GM18520 (cell line): Measurements from ENCODE around the gene HBG2.
"Not testable (repeated sequence)": the region's sequence is repeated elsewhere in the genome, so short reads cannot be mapped to it uniquely, and the experiment has no call there.

Experiments
- ATAC-seq: cut with Tn5 transposase; IDR thresholded peaks from one replicate; pipeline ENCODE4 v1.9.1; 2021; ENCODE audit not compliant: unreplicated experiment

HBG2 gene

GRCh38 chr11:5282628-5283027 lies 28.0 kb upstream of the HBG2 start:
- no peak for ATAC-seq

DNA sequence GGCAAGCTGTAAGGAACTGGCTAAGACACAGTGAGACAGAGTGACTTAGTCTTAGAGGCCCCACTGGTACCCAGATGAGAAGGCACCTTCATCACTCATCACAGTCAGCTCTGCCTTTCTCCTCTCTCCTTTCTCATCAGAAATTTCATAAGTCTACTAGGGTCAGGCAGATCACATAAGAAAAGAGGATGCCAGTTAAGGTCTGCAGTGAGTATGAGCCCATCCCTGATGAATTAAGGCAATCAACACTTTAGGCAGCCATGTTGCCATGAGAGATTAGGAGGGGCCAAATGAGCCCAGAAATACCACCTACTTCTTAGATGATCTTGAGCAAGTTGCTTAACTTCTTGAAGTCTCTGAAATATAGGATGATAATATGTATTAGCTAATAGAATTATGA lies 27.0 kb upstream of the HBG2 start:
- no peak for ATAC-seq

DNA sequence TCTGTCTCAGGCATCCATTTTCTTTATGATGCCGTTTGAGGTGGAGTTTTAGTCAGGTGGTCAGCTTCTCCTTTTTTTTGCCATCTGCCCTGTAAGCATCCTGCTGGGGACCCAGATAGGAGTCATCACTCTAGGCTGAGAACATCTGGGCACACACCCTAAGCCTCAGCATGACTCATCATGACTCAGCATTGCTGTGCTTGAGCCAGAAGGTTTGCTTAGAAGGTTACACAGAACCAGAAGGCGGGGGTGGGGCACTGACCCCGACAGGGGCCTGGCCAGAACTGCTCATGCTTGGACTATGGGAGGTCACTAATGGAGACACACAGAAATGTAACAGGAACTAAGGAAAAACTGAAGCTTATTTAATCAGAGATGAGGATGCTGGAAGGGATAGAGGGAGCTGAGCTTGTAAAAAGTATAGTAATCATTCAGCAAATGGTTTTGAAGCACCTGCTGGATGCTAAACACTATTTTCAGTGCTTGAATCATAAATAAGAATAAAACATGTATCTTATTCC lies 26.1 kb upstream of the HBG2 start:
- ATAC-seq = peak; percentile 98

GRCh38 chr11:5279471-5280090 lies 25.0 kb upstream of the HBG2 start:
- no peak for ATAC-seq

- ATAC-seq = no peak
These were observed 23.3 kb upstream of the HBG2 start for GRCh38 chr11:5277807-5278382.

- ATAC-seq = no peak
These were observed 22.1 kb upstream of the HBG2 start for GRCh38 chr11:5276697-5277096.

- no peak for ATAC-seq
These were observed 21.0 kb upstream of the HBG2 start for GRCh38 chr11:5275369-5276110.

DNA sequence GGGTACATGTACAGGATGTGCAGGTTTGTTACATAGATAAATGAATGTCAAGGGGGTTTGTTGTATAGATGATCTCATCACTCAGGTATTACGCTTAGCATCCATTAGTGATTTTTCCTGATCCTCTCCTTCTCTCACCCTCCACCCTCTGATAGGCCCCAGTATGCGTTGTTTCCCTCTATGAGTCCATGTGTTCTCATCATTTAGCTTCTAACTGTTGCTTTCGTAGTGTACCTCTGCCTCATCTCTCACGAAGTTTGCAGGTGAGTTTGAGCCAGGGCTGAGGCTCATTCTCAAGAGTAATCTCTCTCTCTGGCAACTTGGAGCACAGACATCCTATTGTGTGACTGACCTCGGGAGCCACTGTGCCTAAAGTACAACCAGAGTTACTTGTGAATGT lies 19.8 kb upstream of the HBG2 start:
- ATAC-seq = no peak

GRCh38 chr11:5272395-5273017 lies 17.9 kb upstream of the HBG2 start:
- ATAC-seq = peak; percentile 65

GRCh38 chr11:5269715-5270147 lies 15.2 kb upstream of the HBG2 start, which contains the start of gene HBE1:
Gene HBE1, minus strand, starts transcription at chr11:5269945. Its CDS starts 55 bp downstream, at chr11:5269890.
- ATAC-seq = no peak

- ATAC-seq = no peak
These were observed 12.5 kb upstream of the HBG2 start for GRCh38 chr11:5267033-5267563.

GRCh38 chr11:5266609-5267008 lies 12.0 kb upstream of the HBG2 start:
- no peak for ATAC-seq

- ATAC-seq = no peak
These were observed 11.3 kb upstream of the HBG2 start for GRCh38 chr11:5265832-5266231.

DNA sequence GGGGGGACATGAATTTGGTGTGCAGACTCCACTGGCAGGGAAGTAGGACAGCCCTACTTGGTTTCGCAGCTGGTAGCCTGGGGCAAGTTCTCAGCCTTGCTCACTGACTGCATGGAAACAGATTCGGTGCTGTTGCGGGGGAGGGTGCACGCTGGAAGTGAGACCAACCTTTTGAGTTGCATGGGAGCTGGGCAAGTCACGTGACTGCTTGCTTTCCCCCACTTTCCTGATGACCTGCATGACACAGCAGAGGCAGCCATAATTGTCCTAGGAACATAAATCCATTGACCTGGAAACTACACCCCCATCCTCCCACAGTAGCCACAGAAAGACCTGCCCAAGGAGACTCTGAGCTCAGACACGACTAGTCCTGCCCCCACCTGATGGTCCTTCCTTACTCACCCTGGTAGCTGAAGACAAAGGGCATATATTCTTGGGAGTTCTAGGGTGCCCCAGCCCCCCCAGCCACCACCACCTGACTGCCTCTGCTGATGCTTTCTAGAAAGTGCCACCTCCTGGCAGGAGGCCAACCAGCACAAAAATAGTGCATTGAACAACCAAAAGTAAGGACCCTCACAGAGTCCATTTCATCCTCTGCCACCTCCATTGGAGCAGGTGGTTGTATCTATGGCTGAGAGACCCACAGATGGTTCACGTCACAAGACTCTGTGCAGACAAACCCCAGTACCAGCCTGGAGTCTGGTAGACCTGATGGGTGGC lies 4.1 kb upstream of the HBG2 start:
- no peak for ATAC-seq

GRCh38 chr11:5257296-5257695 lies 2.7 kb upstream of the HBG2 start:
- ATAC-seq = no peak

DNA sequence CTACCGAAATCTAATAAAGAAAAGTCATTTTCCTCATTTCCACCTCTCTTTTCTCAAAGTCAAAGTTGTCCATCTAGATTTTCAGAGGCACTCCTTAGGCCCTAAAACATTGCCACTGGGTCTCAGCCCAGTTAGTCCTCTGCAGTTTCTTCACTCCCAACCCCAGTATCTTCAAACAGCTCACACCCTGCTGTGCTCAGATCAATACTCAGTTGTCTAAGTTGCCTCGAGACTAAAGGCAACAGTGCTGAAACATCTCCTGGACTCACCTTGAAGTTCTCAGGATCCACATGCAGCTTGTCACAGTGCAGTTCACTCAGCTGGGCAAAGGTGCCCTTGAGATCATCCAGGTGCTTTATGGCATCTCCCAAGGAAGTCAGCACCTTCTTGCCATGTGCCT lies 558 bp downstream of the HBG2 start:
- ATAC-seq = not testable (repeated sequence)

DNA sequence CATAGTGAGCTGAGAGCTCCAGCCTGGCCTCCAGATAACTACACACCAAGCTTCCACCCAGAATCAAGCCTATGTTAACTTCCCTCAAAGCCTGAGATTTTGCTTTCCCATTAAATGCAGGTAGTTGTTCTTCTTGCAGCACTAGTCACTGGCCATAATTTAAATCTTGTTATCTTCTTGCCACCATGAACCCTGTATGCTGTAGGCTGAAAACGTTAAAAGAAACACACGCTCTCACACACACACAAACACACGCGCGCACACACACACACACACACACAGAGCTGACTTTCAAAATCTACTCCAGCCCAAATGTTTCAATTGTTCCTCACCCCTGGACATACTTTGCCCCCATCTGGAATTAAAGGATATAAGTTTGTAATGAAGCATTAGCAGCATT lies 1.1 kb downstream of the HBG2 start:
- ATAC-seq = not testable (repeated sequence)

DNA sequence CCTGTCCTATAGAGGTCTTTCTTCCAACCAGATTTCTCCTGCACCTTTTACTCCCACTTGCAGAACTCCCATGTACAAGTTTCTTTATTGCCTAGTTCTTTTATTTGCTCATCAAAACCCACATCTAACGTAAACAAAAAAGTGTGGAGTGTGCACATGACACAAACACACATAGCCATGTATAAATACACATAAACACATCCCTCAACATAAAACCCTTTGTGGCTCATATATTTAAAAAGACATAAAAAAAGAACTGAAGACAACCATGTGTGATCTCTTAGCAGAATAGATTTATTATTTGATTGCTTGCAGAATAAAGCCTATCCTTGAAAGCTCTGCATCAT lies 1.7 kb downstream of the HBG2 start:
- no peak for ATAC-seq

GRCh38 chr11:5252192-5252918 lies 2.2 kb downstream of the HBG2 start:
- no peak for ATAC-seq

DNA sequence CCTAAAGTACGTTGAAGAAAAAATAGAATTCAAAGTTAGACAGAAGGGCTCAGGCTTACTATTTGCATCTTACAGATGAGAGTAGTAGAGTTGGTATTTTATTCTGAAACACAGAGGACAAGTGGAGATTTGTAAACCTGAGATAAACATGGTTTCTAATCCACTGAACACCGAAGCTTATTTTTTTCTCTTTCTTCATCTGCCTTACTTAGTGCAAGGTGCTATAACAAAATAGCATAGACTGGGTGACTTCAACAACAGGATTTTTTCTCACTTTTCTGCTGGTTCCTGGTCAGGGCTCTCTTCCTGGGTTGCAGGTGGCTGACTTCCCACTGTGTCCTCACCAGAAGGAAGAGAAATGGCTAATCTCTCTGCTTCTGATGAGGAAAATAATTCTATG lies 2.8 kb downstream of the HBG2 start:
- no peak for ATAC-seq
